Ectodermal cell (in vitro differentiated cells): ENCODE results near the gene TAS1R1. TPM values are rescaled to one million over a fixed set of nuclear protein-coding genes. Genes with fewer than 3 reads are reported as not detected.

ENCODE experiments used
- H3K27ac ChIP-seq: 2 replicates; pipeline ENCODE4 v1.7.0; 2013; ENCODE audit warnings: mild to moderate bottlenecking, low read depth, low read length; ENCODE audit not compliant: insufficient read depth, poor library complexity, severe bottlenecking
- H3K27me3 ChIP-seq: 2 replicates; pipeline ENCODE4 v1.7.0; 2013; ENCODE audit warnings: mild to moderate bottlenecking, low read length; ENCODE audit not compliant: insufficient read depth, control insufficient read depth, poor library complexity, severe bottlenecking
- H3K36me3 ChIP-seq: one replicate; pipeline ENCODE4 v1.7.0; 2013; ENCODE audit warnings: low read length; ENCODE audit not compliant: control insufficient read depth, insufficient read depth
- H3K4me1 ChIP-seq: one replicate; pipeline ENCODE4 v1.7.0; 2013; ENCODE audit warnings: low read length; ENCODE audit not compliant: control insufficient read depth, insufficient read depth
- H3K4me3 ChIP-seq: 2 replicates; pipeline ENCODE4 v1.7.0; 2013; ENCODE audit warnings: low read depth, low read length, control low read depth; ENCODE audit not compliant: insufficient read depth
- H3K9me3 ChIP-seq: 2 replicates; pipeline ENCODE4 v1.7.0; 2013; ENCODE audit warnings: mild to moderate bottlenecking, low read length, moderate library complexity; ENCODE audit not compliant: control insufficient read depth
- WGBS, 2 experiments: methylation state at CpG; one replicate each; pipeline ENCODE4 v1.1.7; 2013; ENCODE audit warnings: missing lambda C conversion rate in 2 of 2; 5-methylcytosine and 5-hydroxymethylcytosine counted together
- polyA plus RNA-seq, 4 experiments: library from polyadenylated mRNA; stranded (reverse); fragments of 50-300 nt; gene quantifications; one replicate each; pipeline ENCODE4 v1.2.3, GENCODE V29; 2013

Gene TAS1R1
- not detected for polyA plus RNA-seq (2013, experiment 1 of 4)
- polyA plus RNA-seq (2013, experiment 2 of 4) = not detected
- polyA plus RNA-seq (2013, experiment 3 of 4) = not detected
- not detected for polyA plus RNA-seq (2013, experiment 4 of 4)

- 92% methylated on average over 19 of the region's 19 CpGs for WGBS, 2 experiments
- peaks cover 7% of the 10 kb centered on the region for H3K4me1 ChIP-seq
- peak within 1 kb of the TSS; percentile 26 for H3K27ac ChIP-seq
- H3K27me3 ChIP-seq = no peaks in the 10 kb centered on the region
- no peaks in the 10 kb centered on the region for H3K9me3 ChIP-seq
- H3K4me3 ChIP-seq = peak within 1 kb of the TSS; percentile 100
- peaks cover 8% of the 10 kb centered on the region for H3K36me3 ChIP-seq
These were observed at the start of gene TAS1R1 for GRCh38 chr1:6554907-6555778. TSS of gene TAS1R1 (plus strand) at chr1:6555307. CDS start at chr1:6555374, 67 bp downstream.

GRCh38 chr1:6505367-6506209, 49.5 kb upstream of the TAS1R1 start:
- H3K36me3 ChIP-seq = no peaks in the 10 kb centered on the region
- no peaks in the 10 kb centered on the region for H3K9me3 ChIP-seq
- no peak overlapping the region for H3K27ac ChIP-seq
- no peak overlapping the region for H3K4me3 ChIP-seq
- 94% methylated on average over 31 of the region's 31 CpGs for WGBS, 2 experiments
- H3K4me1 ChIP-seq = peaks cover 6% of the 10 kb centered on the region
- no peaks in the 10 kb centered on the region for H3K27me3 ChIP-seq

- WGBS, 2 experiments = 87% methylated on average over 31 of the region's 31 CpGs
- Histone ChIP-seq H3K9me3 (no peaks in the 10 kb centered on the region), H3K27me3 (no peaks in the 10 kb centered on the region), H3K27ac (no peak overlapping the region), H3K4me3 (no peak overlapping the region), H3K36me3 (no peaks in the 10 kb centered on the region), H3K4me1 (peaks cover 6% of the 10 kb centered on the region)
These were observed 48.7 kb upstream of the TAS1R1 start for GRCh38 chr1:6506210-6507036.

- Histone ChIP-seq H3K9me3 (no peaks in the 10 kb centered on the region), H3K27ac (no peak overlapping the region), H3K4me3 (no peak overlapping the region), H3K4me1 (peaks cover 11% of the 10 kb centered on the region), H3K36me3 (no peaks in the 10 kb centered on the region), H3K27me3 (no peaks in the 10 kb centered on the region)
- 88 to 90% methylated on average over 7 of the region's 7 CpGs for WGBS, 2 experiments
These were observed 48.1 kb upstream of the TAS1R1 start for GRCh38 chr1:6507037-6507428.

- Histone ChIP-seq H3K4me1 (peaks cover 16% of the 10 kb centered on the region), H3K9me3 (no peaks in the 10 kb centered on the region), H3K4me3 (no peak overlapping the region), H3K27ac (no peak overlapping the region), H3K27me3 (no peaks in the 10 kb centered on the region), H3K36me3 (no peaks in the 10 kb centered on the region)
- WGBS, 2 experiments = 93 to 94% methylated on average over 12 of the region's 12 CpGs
These were observed 47.6 kb upstream of the TAS1R1 start for GRCh38 chr1:6507461-6507911.

- H3K27ac ChIP-seq = no peak overlapping the region
- H3K4me3 ChIP-seq = no peak overlapping the region
- 87 to 88% methylated on average over 18 of the region's 18 CpGs for WGBS, 2 experiments
- no peaks in the 10 kb centered on the region for H3K27me3 ChIP-seq
- H3K4me1 ChIP-seq = peaks cover 21% of the 10 kb centered on the region
- no peaks in the 10 kb centered on the region for H3K9me3 ChIP-seq
- no peaks in the 10 kb centered on the region for H3K36me3 ChIP-seq
These were observed 46.8 kb upstream of the TAS1R1 start for GRCh38 chr1:6508154-6508815.

- no peak overlapping the region for H3K27ac ChIP-seq
- 92 to 93% methylated on average over 11 of the region's 11 CpGs for WGBS, 2 experiments
These were observed 46.3 kb upstream of the TAS1R1 start for GRCh38 chr1:6508816-6509189.

GRCh38 chr1:6509220-6509918, 45.7 kb upstream of the TAS1R1 start:
- H3K27ac ChIP-seq = no peak overlapping the region
- no peak overlapping the region for H3K4me3 ChIP-seq
- 88 to 90% methylated on average over 20 of the region's 20 CpGs for WGBS, 2 experiments
- no peaks in the 10 kb centered on the region for H3K36me3 ChIP-seq
- H3K9me3 ChIP-seq = no peaks in the 10 kb centered on the region
- peaks cover 22% of the 10 kb centered on the region for H3K4me1 ChIP-seq
- no peaks in the 10 kb centered on the region for H3K27me3 ChIP-seq

More at GRCh38 chr1:6508816-6509189, 46.3 kb upstream of the TAS1R1 start:
- no peaks in the 10 kb centered on the region for H3K36me3 ChIP-seq
- peaks cover 22% of the 10 kb centered on the region for H3K4me1 ChIP-seq
- H3K27me3 ChIP-seq = no peaks in the 10 kb centered on the region
- H3K9me3 ChIP-seq = no peaks in the 10 kb centered on the region
- H3K4me3 ChIP-seq = no peak overlapping the region

GRCh38 chr1:6509919-6510291, 45.2 kb upstream of the TAS1R1 start:
- Histone ChIP-seq H3K36me3 (no peaks in the 10 kb centered on the region), H3K4me1 (peaks cover 22% of the 10 kb centered on the region), H3K4me3 (no peak overlapping the region), H3K9me3 (no peaks in the 10 kb centered on the region), H3K27me3 (no peaks in the 10 kb centered on the region), H3K27ac (no peak overlapping the region)
- WGBS, 2 experiments = 90 to 91% methylated on average over 10 of the region's 10 CpGs
